Mesendoderm (in vitro differentiated cells): ENCODE results near the gene TEX38.
"Not testable (repeated sequence)": the region's sequence is repeated elsewhere in the genome, so short reads cannot be mapped to it uniquely, and the experiment has no call there.

Experiments
- DNase-seq: peaks from one replicate; pipeline ENCODE4 v3.0.0; 2013
- H2AK5ac ChIP-seq: 2 replicates; pipeline ENCODE4 v1.6.1; 2013; ENCODE audit warnings: low read length, inconsistent platforms
- H2BK120ac ChIP-seq: 2 replicates; pipeline ENCODE4 v1.6.1; 2013; ENCODE audit warnings: low read depth, mild to moderate bottlenecking, low read length, moderate library complexity, mixed read lengths
- H2BK15ac ChIP-seq: replicated peaks from 2 replicates; pipeline ENCODE4 v1.6.1; 2013; ENCODE audit warnings: low read depth, mild to moderate bottlenecking, moderate library complexity
- H2BK5ac ChIP-seq: 2 replicates; pipeline ENCODE4 v1.6.1; 2013; ENCODE audit warnings: low read length, inconsistent platforms
- H3K18ac ChIP-seq: 2 replicates; pipeline ENCODE4 v1.6.1; 2013; ENCODE audit warnings: mild to moderate bottlenecking, low read length, mixed read lengths
- H3K23ac ChIP-seq: one replicate; pipeline ENCODE4 v1.6.1; 2013; ENCODE audit warnings: low read length
- H3K27ac ChIP-seq: 2 replicates; pipeline ENCODE4 v1.5.1; 2013; ENCODE audit warnings: low read depth, mild to moderate bottlenecking, inconsistent platforms, low read length, moderate library complexity
- H3K27me3 ChIP-seq: 2 replicates; pipeline ENCODE4 v1.6.1; 2013; ENCODE audit warnings: low read length, control low read depth, mild to moderate bottlenecking, inconsistent platforms; ENCODE audit not compliant: insufficient read depth, poor library complexity
- H3K36me3 ChIP-seq: 2 replicates; pipeline ENCODE4 v1.6.1; 2013; ENCODE audit warnings: low read length, inconsistent platforms; ENCODE audit not compliant: control insufficient read depth, insufficient read depth
- H3K4ac ChIP-seq: one replicate; pipeline ENCODE4 v1.6.1; 2013; ENCODE audit warnings: low read depth, mild to moderate bottlenecking, low read length, moderate library complexity
- H3K4me1 ChIP-seq: 2 replicates; pipeline ENCODE4 v1.6.1; 2013; ENCODE audit warnings: low read depth, low read length, inconsistent platforms; ENCODE audit not compliant: control insufficient read depth
- H3K4me2 ChIP-seq: 2 replicates; pipeline ENCODE4 v1.6.1; 2013; ENCODE audit warnings: low read length
- H3K4me3 ChIP-seq: 2 replicates; pipeline ENCODE4 v1.5.1; 2013; ENCODE audit warnings: mild to moderate bottlenecking, low read length
- H3K56ac ChIP-seq: one replicate; pipeline ENCODE4 v1.6.1; 2013; ENCODE audit warnings: low read length
- H3K79me1 ChIP-seq: 2 replicates; pipeline ENCODE4 v1.6.1; 2013; ENCODE audit warnings: low read length, inconsistent platforms
- H3K79me2 ChIP-seq: 2 replicates; pipeline ENCODE4 v1.6.1; 2013; ENCODE audit warnings: mild to moderate bottlenecking, low read length; ENCODE audit not compliant: control insufficient read depth, insufficient read depth
- H3K9ac ChIP-seq: 2 replicates; pipeline ENCODE4 v1.6.1; 2013; ENCODE audit warnings: low read length, inconsistent platforms
- H4K5ac ChIP-seq: one replicate; pipeline ENCODE4 v1.6.1; 2013; ENCODE audit warnings: low read length
- H4K8ac ChIP-seq: one replicate; pipeline ENCODE4 v1.6.1; 2013; ENCODE audit warnings: low read depth, mild to moderate bottlenecking, control low read depth, low read length, moderate library complexity
- WGBS: extraction: QIAGEN DNeasy Blood & Tissue Kit; methylation state at CpG from one replicate; pipeline ENCODE4 v1.1.7; 2013; ENCODE audit warnings: low lambda C conversion rate, missing lambda C conversion rate; ENCODE audit not compliant: insufficient coverage; ENCODE audit errors: extremely low coverage; 5-methylcytosine and 5-hydroxymethylcytosine counted together

The TEX38 gene

DNA sequence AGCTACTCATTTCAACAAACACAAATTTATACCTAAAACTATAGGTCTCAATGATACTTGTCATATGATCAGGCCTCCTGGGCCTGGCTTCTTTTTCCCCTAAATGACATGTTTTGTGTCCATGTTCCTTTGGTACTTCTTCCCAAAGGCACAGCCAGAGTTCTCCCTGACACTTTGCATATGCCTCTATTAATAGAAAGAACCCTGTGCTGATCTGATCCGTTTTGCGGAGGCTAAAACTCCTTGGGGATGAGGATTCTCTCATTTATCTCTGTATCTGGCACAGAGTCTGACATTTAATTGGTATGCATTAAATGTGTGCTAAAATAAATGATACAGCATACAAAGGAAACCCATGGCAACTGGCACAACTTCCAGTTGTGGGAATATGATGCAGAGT, 15.0 kb upstream of the TEX38 start:
- Histone ChIP-seq H3K56ac (no peak overlapping the region), H3K36me3 (no peaks in the 10 kb centered on the region), H3K18ac (no peak overlapping the region), H3K4me1 (no peaks in the 10 kb centered on the region), H3K4me3 (no peak overlapping the region), H2BK120ac (no peak overlapping the region), H4K8ac (no peak overlapping the region), H4K5ac (no peak overlapping the region), H3K27me3 (no peaks in the 10 kb centered on the region), H2AK5ac (no peak overlapping the region), H3K27ac (no peak overlapping the region), H3K4ac (no peak overlapping the region), H3K79me2 (no peaks in the 10 kb centered on the region), H3K23ac (no peak overlapping the region), H3K79me1 (no peaks in the 10 kb centered on the region), H2BK15ac (no peak overlapping the region), H3K4me2 (no peak overlapping the region), H3K9ac (no peak overlapping the region), H2BK5ac (no peak overlapping the region)
- WGBS, result no CpG with 5 or more reads among the region's 2 CpGs
- DNase-seq, result no peak

- Histone ChIP-seq H3K4me2 (no peak overlapping the region), H3K79me1 (no peaks in the 10 kb centered on the region), H2BK5ac (no peak overlapping the region), H3K4me1 (no peaks in the 10 kb centered on the region), H2BK120ac (no peak overlapping the region), H3K79me2 (no peaks in the 10 kb centered on the region), H3K4ac (no peak overlapping the region), H3K4me3 (no peak overlapping the region), H3K27me3 (no peaks in the 10 kb centered on the region), H3K18ac (no peak overlapping the region), H4K5ac (no peak overlapping the region), H4K8ac (no peak overlapping the region), H2AK5ac (no peak overlapping the region), H3K56ac (no peak overlapping the region), H2BK15ac (no peak overlapping the region), H3K27ac (no peak overlapping the region), H3K23ac (no peak overlapping the region), H3K9ac (no peak overlapping the region), H3K36me3 (no peaks in the 10 kb centered on the region)
- no CpG with 5 or more reads among the region's 1 CpG for WGBS
- DNase-seq, result no peak
Measured at GRCh38 chr1:46657775-46658174, 13.9 kb upstream of the TEX38 start.

GRCh38 chr1:46659307-46659870, 12.3 kb upstream of the TEX38 start:
- H2BK5ac ChIP-seq, result no peak overlapping the region
- H3K18ac ChIP-seq, result no peak overlapping the region
- H3K79me2 ChIP-seq, result no peaks in the 10 kb centered on the region
- H3K36me3 ChIP-seq, result no peaks in the 10 kb centered on the region
- H3K79me1 ChIP-seq, result no peaks in the 10 kb centered on the region
- H4K5ac ChIP-seq, result no peak overlapping the region
- no peak overlapping the region for H2AK5ac ChIP-seq
- H3K27me3 ChIP-seq, result no peaks in the 10 kb centered on the region
- no peak overlapping the region for H4K8ac ChIP-seq
- WGBS, result no CpG with 5 or more reads among the region's 2 CpGs
- H3K4me2 ChIP-seq, result no peak overlapping the region
- no peak overlapping the region for H3K4ac ChIP-seq
- H2BK120ac ChIP-seq, result no peak overlapping the region
- no peak overlapping the region for H3K56ac ChIP-seq
- no peak overlapping the region for H2BK15ac ChIP-seq
- H3K23ac ChIP-seq, result no peak overlapping the region
- H3K9ac ChIP-seq, result no peak overlapping the region
- H3K4me1 ChIP-seq, result no peaks in the 10 kb centered on the region
- no peak overlapping the region for H3K4me3 ChIP-seq
- no peak overlapping the region for H3K27ac ChIP-seq
- DNase-seq, result no peak

DNA sequence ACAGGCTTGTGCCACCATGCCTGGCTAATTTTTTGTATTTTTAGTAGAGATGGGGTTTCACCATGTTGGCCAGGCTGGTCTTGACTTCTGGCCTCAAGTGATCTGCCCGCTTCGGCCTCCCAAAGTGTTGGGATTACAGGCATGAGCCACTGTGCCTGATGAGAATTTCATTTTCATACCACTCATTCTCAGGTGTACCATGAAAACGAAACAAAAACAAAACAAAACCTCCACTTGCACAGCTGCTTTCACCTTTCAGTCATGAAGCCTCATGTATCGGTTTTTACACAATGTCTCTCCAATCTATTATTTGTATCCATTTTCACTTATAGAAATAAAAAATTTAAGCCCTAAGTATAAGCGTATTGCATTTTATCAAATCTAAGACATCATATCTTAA, 11.5 kb upstream of the TEX38 start:
- H3K56ac ChIP-seq, result not testable (repeated sequence)
- no CpG with 5 or more reads among the region's 5 CpGs for WGBS

GRCh38 chr1:46662919-46663318, 8.7 kb upstream of the TEX38 start:
- not testable (repeated sequence) for H3K4me2 ChIP-seq, H3K4ac ChIP-seq, H3K79me1 ChIP-seq, H2AK5ac ChIP-seq, H3K79me2 ChIP-seq, H2BK120ac ChIP-seq, H3K27me3 ChIP-seq, H3K36me3 ChIP-seq, H4K5ac ChIP-seq, H3K56ac ChIP-seq, DNase-seq, H3K4me3 ChIP-seq, H3K4me1 ChIP-seq, H3K27ac ChIP-seq, H2BK15ac ChIP-seq, H3K18ac ChIP-seq, H4K8ac ChIP-seq, H3K9ac ChIP-seq, H2BK5ac ChIP-seq, H3K23ac ChIP-seq
- no CpG with 5 or more reads among the region's 5 CpGs for WGBS

More for the DNA sequence above, 11.5 kb upstream of the TEX38 start:
- H3K23ac ChIP-seq, H3K79me1 ChIP-seq, H3K27me3 ChIP-seq, H2BK5ac ChIP-seq, H2BK120ac ChIP-seq, H2AK5ac ChIP-seq, H3K4me1 ChIP-seq, H3K4ac ChIP-seq, H3K18ac ChIP-seq, DNase-seq, H3K79me2 ChIP-seq, H4K8ac ChIP-seq, H3K4me2 ChIP-seq, H3K9ac ChIP-seq, H3K27ac ChIP-seq, H4K5ac ChIP-seq, H3K36me3 ChIP-seq, H3K4me3 ChIP-seq, H2BK15ac ChIP-seq: not testable (repeated sequence)

- H4K5ac ChIP-seq, result no peak overlapping the region
- H3K79me1 ChIP-seq, result peaks cover 6% of the 10 kb centered on the region
- WGBS, result no CpG with 5 or more reads among the region's 2 CpGs
- no peaks in the 10 kb centered on the region for H3K36me3 ChIP-seq
- peaks cover 2% of the 10 kb centered on the region for H3K79me2 ChIP-seq
- H2AK5ac ChIP-seq, result no peak overlapping the region
- H3K4me2 ChIP-seq, result no peak overlapping the region
- no peak overlapping the region for H3K4me3 ChIP-seq
- H3K4ac ChIP-seq, result no peak overlapping the region
- H3K4me1 ChIP-seq, result peaks cover 4% of the 10 kb centered on the region
- no peak overlapping the region for H2BK15ac ChIP-seq
- no peak overlapping the region for H4K8ac ChIP-seq
- no peak overlapping the region for H3K27ac ChIP-seq
- H3K18ac ChIP-seq, result no peak overlapping the region
- H2BK120ac ChIP-seq, result no peak overlapping the region
- H3K56ac ChIP-seq, result no peak overlapping the region
- H3K9ac ChIP-seq, result no peak overlapping the region
- no peak overlapping the region for H3K23ac ChIP-seq
- H3K27me3 ChIP-seq, result no peaks in the 10 kb centered on the region
- no peak overlapping the region for H2BK5ac ChIP-seq
- no peak for DNase-seq
Measured at GRCh38 chr1:46665983-46666382, 5.7 kb upstream of the TEX38 start.
